Stomach (tissue), 4 donors: ENCODE measurements around the gene CHCHD3.

Experiments used
- POLR2A ChIP-seq, 4 donors: fragments of 450-650 bp; IDR thresholded peaks; one replicate each; pipeline ENCODE4 v1.6.1; 2016; ENCODE audit warnings: antibody characterized with exemption in 4 of 4, control low read depth in 2 of 4, mild to moderate bottlenecking in 1 of 4, moderate library complexity in 1 of 4
- TF ChIP-seq, protein P1 (sequence below), 7 experiments: fragments of 450-650 bp in 4 of 7; fragments of 200-600 bp in 3 of 7; sonication (generic) in 3 of 7; IDR thresholded peaks; one replicate each; pipeline ENCODE4 v1.5.1; 2016 to 2019; ENCODE audit warnings: antibody characterized with exemption in 7 of 7, control low read depth in 2 of 7, mild to moderate bottlenecking in 1 of 7

DNA sequence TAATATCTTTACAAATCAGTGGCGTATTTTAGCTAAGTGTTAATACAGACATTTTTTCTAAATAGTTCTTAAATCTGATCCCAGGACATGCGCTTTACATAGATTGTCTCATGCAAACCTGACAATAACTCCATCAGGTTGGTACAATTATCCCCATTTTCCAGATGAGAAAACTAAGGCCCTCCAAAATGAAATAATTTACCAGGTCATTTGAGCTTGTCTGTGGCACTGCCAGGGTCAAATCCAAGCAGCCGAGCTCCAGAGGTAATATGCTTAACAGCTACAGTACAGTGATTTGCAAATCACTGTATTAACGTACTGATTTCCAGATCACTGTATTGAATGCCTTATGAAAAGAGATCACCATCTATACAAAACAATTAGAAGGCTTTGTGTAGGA lies 223.1 kb downstream of the CHCHD3 start:
- TF ChIP-seq, protein P1, sequence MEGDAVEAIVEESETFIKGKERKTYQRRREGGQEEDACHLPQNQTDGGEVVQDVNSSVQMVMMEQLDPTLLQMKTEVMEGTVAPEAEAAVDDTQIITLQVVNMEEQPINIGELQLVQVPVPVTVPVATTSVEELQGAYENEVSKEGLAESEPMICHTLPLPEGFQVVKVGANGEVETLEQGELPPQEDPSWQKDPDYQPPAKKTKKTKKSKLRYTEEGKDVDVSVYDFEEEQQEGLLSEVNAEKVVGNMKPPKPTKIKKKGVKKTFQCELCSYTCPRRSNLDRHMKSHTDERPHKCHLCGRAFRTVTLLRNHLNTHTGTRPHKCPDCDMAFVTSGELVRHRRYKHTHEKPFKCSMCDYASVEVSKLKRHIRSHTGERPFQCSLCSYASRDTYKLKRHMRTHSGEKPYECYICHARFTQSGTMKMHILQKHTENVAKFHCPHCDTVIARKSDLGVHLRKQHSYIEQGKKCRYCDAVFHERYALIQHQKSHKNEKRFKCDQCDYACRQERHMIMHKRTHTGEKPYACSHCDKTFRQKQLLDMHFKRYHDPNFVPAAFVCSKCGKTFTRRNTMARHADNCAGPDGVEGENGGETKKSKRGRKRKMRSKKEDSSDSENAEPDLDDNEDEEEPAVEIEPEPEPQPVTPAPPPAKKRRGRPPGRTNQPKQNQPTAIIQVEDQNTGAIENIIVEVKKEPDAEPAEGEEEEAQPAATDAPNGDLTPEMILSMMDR (IDR thresholded peaks at IDR 0.05), result no peak
- no peak for TF ChIP-seq POLR2A (IDR thresholded peaks at IDR 0.05)
